Measurements from ENCODE around the gene PLSCR4.

GRCh38 chr3:146164071-146164470 lies 86.8 kb downstream of the PLSCR4 start:
- no peak for TF ChIP-seq CTCF (IDR thresholded peaks at IDR 0.05)
- no peak for TF ChIP-seq POLR2A (IDR thresholded peaks at IDR 0.05)

Measured in gastroesophageal sphincter (tissue), 3 donors.